NB4 (cell line): Measurements from ENCODE around the gene ERBIN.

Experiments used
- DNase-seq: peaks from one replicate; pipeline ENCODE4 v3.0.0; 2010; ENCODE audit warnings: low read depth
- H3K4me3 ChIP-seq: one replicate; pipeline ENCODE4 v1.5.1; 2011; ENCODE audit warnings: mild to moderate bottlenecking, low read depth, low read length, moderate library complexity
- CTCF ChIP-seq: IDR thresholded peaks from one replicate; pipeline ENCODE4 v1.5.1; 2012; ENCODE audit warnings: low read depth, low read length
- MAX ChIP-seq: IDR thresholded peaks from 2 replicates; pipeline ENCODE4 v1.6.1; 2011; ENCODE audit warnings: low read depth, low read length
- MYC ChIP-seq: IDR thresholded peaks from 2 replicates; pipeline ENCODE4 v1.6.1; 2011; ENCODE audit warnings: low read depth, low read length
- POLR2A ChIP-seq: IDR thresholded peaks from 2 replicates; pipeline ENCODE4 v1.6.1; 2011; ENCODE audit warnings: mild to moderate bottlenecking; ENCODE audit not compliant: insufficient read length; ENCODE audit errors: extremely low read depth

The ERBIN gene

GRCh38 chr5:65946198-65946745 is 19.9 kb downstream of the ERBIN start:
- no peak for DNase-seq
- TF ChIP-seq POLR2A (no peak), CTCF (no peak), MYC (no peak), MAX (no peak)
- no peak overlapping the region for H3K4me3 ChIP-seq

GRCh38 chr5:65948115-65948747 is 21.9 kb downstream of the ERBIN start:
- TF ChIP-seq MYC, result no peak
- TF ChIP-seq MAX, result no peak
- TF ChIP-seq CTCF, result no peak
- TF ChIP-seq POLR2A, result no peak
- no peak for DNase-seq
- H3K4me3 ChIP-seq, result no peak overlapping the region

- DNase-seq, result no peak
- TF ChIP-seq POLR2A (no peak), MAX (no peak), CTCF (no peak), MYC (no peak)
- H3K4me3 ChIP-seq, result no peak overlapping the region
Measured at GRCh38 chr5:65951330-65951729, 25.0 kb downstream of the ERBIN start.

GRCh38 chr5:65952259-65952658 is 25.9 kb downstream of the ERBIN start:
- H3K4me3 ChIP-seq, result no peak overlapping the region
- no peak for DNase-seq
- TF ChIP-seq POLR2A (no peak), MAX (no peak), MYC (no peak), CTCF (no peak)

GRCh38 chr5:65954200-65954599 is 27.8 kb downstream of the ERBIN start:
- DNase-seq, result no peak
- TF ChIP-seq MYC, result no peak
- no peak for TF ChIP-seq CTCF
- no peak for TF ChIP-seq MAX
- TF ChIP-seq POLR2A, result no peak
- no peak overlapping the region for H3K4me3 ChIP-seq
